MG63 (cell line): ENCODE results near the gene CDSN. TPM values are rescaled to one million over a fixed set of nuclear protein-coding genes. Genes with fewer than 3 reads are reported as not detected.
A peak's percentile ranks its signal among the peaks of the same experiment; 100 is the strongest.

Experiments
- DNase-seq: peaks from one replicate; pipeline ENCODE4 v3.0.0-alpha.2; 2020
- H3K27me3 ChIP-seq: fragments of 250-450 bp; sonication (Bioruptor Pico); 2 replicates; pipeline ENCODE4 v1.5.1; 2020; ENCODE audit warnings: mild to moderate bottlenecking, moderate library complexity
- H3K36me3 ChIP-seq: fragments of 250-450 bp; sonication (Bioruptor Pico); 2 replicates; pipeline ENCODE4 v1.5.1; 2020; ENCODE audit warnings: mild to moderate bottlenecking, moderate library complexity
- H3K4me3 ChIP-seq: fragments of 250-450 bp; sonication (Bioruptor Pico); 2 replicates; pipeline ENCODE4 v1.5.1; 2020; ENCODE audit warnings: mild to moderate bottlenecking, moderate library complexity
- H3K9me3 ChIP-seq: fragments of 250-450 bp; sonication (Bioruptor Pico); 2 replicates; pipeline ENCODE4 v1.5.1; 2020; ENCODE audit warnings: mild to moderate bottlenecking, moderate library complexity
- total RNA-seq: library from RNA; depleted of rRNA; stranded (reverse); fragments of >200 nt; shearing (Covaris generic); gene quantifications from 2 replicates; pipeline ENCODE4 v1.2.3, GENCODE V29; 2014; ENCODE audit warnings: low replicate concordance

CDSN gene
- total RNA-seq, 1 experiment from 2014 or later, result not detected

GRCh38 chr6:31156641-31157040, 36.4 kb upstream of the CDSN start:
- DNase-seq, result no peak
- no peaks in the 10 kb centered on the region; the same call in none of the 2 replicates for H3K36me3 ChIP-seq
- no peaks in the 10 kb centered on the region for H3K27me3 ChIP-seq
- H3K4me3 ChIP-seq, result no peak overlapping the region
- H3K9me3 ChIP-seq, result no peaks in the 10 kb centered on the region

- H3K9me3 ChIP-seq, result no peaks in the 10 kb centered on the region
These were observed 34.2 kb upstream of the CDSN start for GRCh38 chr6:31154436-31154835.

GRCh38 chr6:31152781-31153180, 32.5 kb upstream of the CDSN start:
- no peak for DNase-seq
- no peaks in the 10 kb centered on the region for H3K9me3 ChIP-seq
- no peaks in the 10 kb centered on the region; the same call in 1 of the 2 replicates for H3K36me3 ChIP-seq
- H3K27me3 ChIP-seq, result no peaks in the 10 kb centered on the region
- H3K4me3 ChIP-seq, result no peak overlapping the region

More at GRCh38 chr6:31154436-31154835, 34.2 kb upstream of the CDSN start:
- Histone ChIP-seq H3K4me3 (no peak overlapping the region), H3K27me3 (no peaks in the 10 kb centered on the region), H3K36me3 (no peaks in the 10 kb centered on the region; the same call in none of the 2 replicates)
- no peak for DNase-seq

- no peaks in the 10 kb centered on the region for H3K27me3 ChIP-seq
- DNase-seq, result no peak
- H3K4me3 ChIP-seq, result no peak overlapping the region
- no peaks in the 10 kb centered on the region for H3K9me3 ChIP-seq
- no peaks in the 10 kb centered on the region; the same call in 1 of the 2 replicates for H3K36me3 ChIP-seq
These were observed 29.7 kb upstream of the CDSN start for GRCh38 chr6:31149827-31150447.

- DNase-seq, result no peak
- H3K9me3 ChIP-seq, result no peaks in the 10 kb centered on the region
- no peaks in the 10 kb centered on the region; the same call in 1 of the 2 replicates for H3K36me3 ChIP-seq
- no peak overlapping the region for H3K4me3 ChIP-seq
- H3K27me3 ChIP-seq, result no peaks in the 10 kb centered on the region
These were observed 25.1 kb upstream of the CDSN start for GRCh38 chr6:31145386-31145785.

GRCh38 chr6:31144970-31145340, 24.7 kb upstream of the CDSN start:
- DNase-seq, result no peak
- H3K36me3 ChIP-seq, result no peaks in the 10 kb centered on the region; the same call in 1 of the 2 replicates
- no peaks in the 10 kb centered on the region for H3K9me3 ChIP-seq
- H3K27me3 ChIP-seq, result no peaks in the 10 kb centered on the region
- no peak overlapping the region for H3K4me3 ChIP-seq

GRCh38 chr6:31144296-31144969, 24.2 kb upstream of the CDSN start:
- Histone ChIP-seq H3K36me3 (no peaks in the 10 kb centered on the region; the same call in 1 of the 2 replicates), H3K4me3 (no peak overlapping the region), H3K9me3 (no peaks in the 10 kb centered on the region), H3K27me3 (no peaks in the 10 kb centered on the region)
- DNase-seq, result no peak

GRCh38 chr6:31143148-31143547, 22.9 kb upstream of the CDSN start:
- Histone ChIP-seq H3K9me3 (no peaks in the 10 kb centered on the region), H3K36me3 (no peaks in the 10 kb centered on the region; the same call in 1 of the 2 replicates), H3K4me3 (no peak overlapping the region), H3K27me3 (no peaks in the 10 kb centered on the region)
- no peak for DNase-seq

GRCh38 chr6:31142361-31142761, 22.1 kb upstream of the CDSN start:
- no peak for DNase-seq
- H3K9me3 ChIP-seq, result no peaks in the 10 kb centered on the region
- no peaks in the 10 kb centered on the region for H3K27me3 ChIP-seq
- no peaks in the 10 kb centered on the region; the same call in 1 of the 2 replicates for H3K36me3 ChIP-seq
- no peak overlapping the region for H3K4me3 ChIP-seq

- Histone ChIP-seq H3K9me3 (no peaks in the 10 kb centered on the region), H3K4me3 (no peak overlapping the region), H3K27me3 (no peaks in the 10 kb centered on the region), H3K36me3 (no peaks in the 10 kb centered on the region; the same call in 1 of the 2 replicates)
- no peak for DNase-seq
These were observed 20.4 kb upstream of the CDSN start for GRCh38 chr6:31140643-31141042.

GRCh38 chr6:31139599-31139998, 19.4 kb upstream of the CDSN start:
- H3K27me3 ChIP-seq, result no peaks in the 10 kb centered on the region
- peak; percentile 29 for DNase-seq
- H3K9me3 ChIP-seq, result no peaks in the 10 kb centered on the region
- H3K36me3 ChIP-seq, result no peaks in the 10 kb centered on the region; the same call in 1 of the 2 replicates
- H3K4me3 ChIP-seq, result no peak overlapping the region

GRCh38 chr6:31138982-31139381, 18.7 kb upstream of the CDSN start, which contains the start of gene PSORS1C2:
Gene PSORS1C2 (minus strand): TSS chr6:31139066. CDS start chr6:31139026, 40 bp downstream.
- Histone ChIP-seq H3K36me3 (no peaks in the 10 kb centered on the region; the same call in 1 of the 2 replicates), H3K27me3 (no peaks in the 10 kb centered on the region), H3K9me3 (no peaks in the 10 kb centered on the region), H3K4me3 (no peak within 1 kb of the TSS)
- DNase-seq, result no peak

GRCh38 chr6:31135710-31136109, 15.5 kb upstream of the CDSN start:
- no peaks in the 10 kb centered on the region for H3K36me3 ChIP-seq
- H3K4me3 ChIP-seq, result no peak overlapping the region
- DNase-seq, result no peak
- no peaks in the 10 kb centered on the region for H3K27me3 ChIP-seq
- no peaks in the 10 kb centered on the region for H3K9me3 ChIP-seq

GRCh38 chr6:31132806-31133205, 12.6 kb upstream of the CDSN start:
- Histone ChIP-seq H3K9me3 (no peaks in the 10 kb centered on the region), H3K36me3 (no peaks in the 10 kb centered on the region), H3K27me3 (no peaks in the 10 kb centered on the region), H3K4me3 (no peak overlapping the region)
- no peak for DNase-seq

GRCh38 chr6:31131595-31131994, 11.3 kb upstream of the CDSN start:
- Histone ChIP-seq H3K36me3 (no peaks in the 10 kb centered on the region), H3K27me3 (no peaks in the 10 kb centered on the region), H3K9me3 (no peaks in the 10 kb centered on the region), H3K4me3 (no peak overlapping the region)
- DNase-seq, result no peak

GRCh38 chr6:31130751-31131150, 10.5 kb upstream of the CDSN start:
- Histone ChIP-seq H3K36me3 (no peaks in the 10 kb centered on the region), H3K27me3 (no peaks in the 10 kb centered on the region), H3K4me3 (no peak overlapping the region), H3K9me3 (no peaks in the 10 kb centered on the region)
- DNase-seq, result no peak

- no peaks in the 10 kb centered on the region for H3K27me3 ChIP-seq
- no peak overlapping the region for H3K4me3 ChIP-seq
- DNase-seq, result no peak
- H3K9me3 ChIP-seq, result no peaks in the 10 kb centered on the region
- no peaks in the 10 kb centered on the region for H3K36me3 ChIP-seq
These were observed 8.9 kb upstream of the CDSN start for GRCh38 chr6:31129130-31129529.
